ENCODE measurements around the gene MGLL.

DNA sequence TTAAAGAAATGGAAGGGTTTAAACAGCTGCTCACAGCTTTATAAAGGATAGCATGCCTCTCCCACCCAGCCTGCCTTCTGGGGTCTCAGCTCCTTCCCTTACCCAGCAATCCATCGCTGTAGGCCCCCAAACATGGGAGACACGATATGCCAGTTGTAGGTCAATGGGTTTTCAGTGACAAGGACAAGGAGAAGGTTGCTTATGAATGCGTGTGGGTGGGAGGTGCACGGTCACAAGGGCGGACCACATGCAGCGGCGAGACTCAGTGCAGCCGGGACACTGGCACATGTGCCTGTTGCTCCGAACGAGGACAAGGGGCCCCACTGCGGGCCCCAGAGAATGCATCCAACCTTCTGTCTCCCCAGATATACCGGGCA is 67.0 kb downstream of the MGLL start:
- TF ChIP-seq, protein P1, sequence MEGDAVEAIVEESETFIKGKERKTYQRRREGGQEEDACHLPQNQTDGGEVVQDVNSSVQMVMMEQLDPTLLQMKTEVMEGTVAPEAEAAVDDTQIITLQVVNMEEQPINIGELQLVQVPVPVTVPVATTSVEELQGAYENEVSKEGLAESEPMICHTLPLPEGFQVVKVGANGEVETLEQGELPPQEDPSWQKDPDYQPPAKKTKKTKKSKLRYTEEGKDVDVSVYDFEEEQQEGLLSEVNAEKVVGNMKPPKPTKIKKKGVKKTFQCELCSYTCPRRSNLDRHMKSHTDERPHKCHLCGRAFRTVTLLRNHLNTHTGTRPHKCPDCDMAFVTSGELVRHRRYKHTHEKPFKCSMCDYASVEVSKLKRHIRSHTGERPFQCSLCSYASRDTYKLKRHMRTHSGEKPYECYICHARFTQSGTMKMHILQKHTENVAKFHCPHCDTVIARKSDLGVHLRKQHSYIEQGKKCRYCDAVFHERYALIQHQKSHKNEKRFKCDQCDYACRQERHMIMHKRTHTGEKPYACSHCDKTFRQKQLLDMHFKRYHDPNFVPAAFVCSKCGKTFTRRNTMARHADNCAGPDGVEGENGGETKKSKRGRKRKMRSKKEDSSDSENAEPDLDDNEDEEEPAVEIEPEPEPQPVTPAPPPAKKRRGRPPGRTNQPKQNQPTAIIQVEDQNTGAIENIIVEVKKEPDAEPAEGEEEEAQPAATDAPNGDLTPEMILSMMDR (IDR thresholded peaks at IDR 0.05) = no peak
- no peak for TF ChIP-seq POLR2A (IDR thresholded peaks at IDR 0.05)
